GM12874 (cell line): ENCODE results near the gene FAM193A.

Experiments
- TF ChIP-seq, protein P1 (sequence below): IDR thresholded peaks from 2 replicates; pipeline ENCODE4 v1.5.1; 2011; ENCODE audit warnings: low read depth, mild to moderate bottlenecking, control low read depth, low read length, moderate library complexity; ENCODE audit not compliant: insufficient read depth

FAM193A gene

DNA sequence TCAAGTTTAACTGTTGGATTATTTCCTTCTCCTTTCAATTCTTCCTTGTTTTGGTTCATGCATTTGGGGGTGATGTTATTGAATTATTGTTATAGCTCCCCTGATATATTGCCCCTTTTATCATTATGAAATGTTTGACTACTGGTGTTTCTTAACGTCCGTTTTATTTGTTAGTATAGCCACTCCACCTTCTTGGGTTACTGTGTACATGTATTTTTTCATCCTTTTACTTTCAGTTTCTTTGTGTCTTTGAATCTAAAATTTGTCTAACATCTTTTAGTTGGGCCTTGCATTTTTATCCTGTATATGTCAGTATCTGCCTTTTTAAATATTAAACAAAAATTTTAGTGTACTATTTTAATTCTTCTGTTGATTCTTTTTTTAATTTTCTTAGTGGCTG is 131.0 kb downstream of the FAM193A start:
- TF ChIP-seq, protein P1, sequence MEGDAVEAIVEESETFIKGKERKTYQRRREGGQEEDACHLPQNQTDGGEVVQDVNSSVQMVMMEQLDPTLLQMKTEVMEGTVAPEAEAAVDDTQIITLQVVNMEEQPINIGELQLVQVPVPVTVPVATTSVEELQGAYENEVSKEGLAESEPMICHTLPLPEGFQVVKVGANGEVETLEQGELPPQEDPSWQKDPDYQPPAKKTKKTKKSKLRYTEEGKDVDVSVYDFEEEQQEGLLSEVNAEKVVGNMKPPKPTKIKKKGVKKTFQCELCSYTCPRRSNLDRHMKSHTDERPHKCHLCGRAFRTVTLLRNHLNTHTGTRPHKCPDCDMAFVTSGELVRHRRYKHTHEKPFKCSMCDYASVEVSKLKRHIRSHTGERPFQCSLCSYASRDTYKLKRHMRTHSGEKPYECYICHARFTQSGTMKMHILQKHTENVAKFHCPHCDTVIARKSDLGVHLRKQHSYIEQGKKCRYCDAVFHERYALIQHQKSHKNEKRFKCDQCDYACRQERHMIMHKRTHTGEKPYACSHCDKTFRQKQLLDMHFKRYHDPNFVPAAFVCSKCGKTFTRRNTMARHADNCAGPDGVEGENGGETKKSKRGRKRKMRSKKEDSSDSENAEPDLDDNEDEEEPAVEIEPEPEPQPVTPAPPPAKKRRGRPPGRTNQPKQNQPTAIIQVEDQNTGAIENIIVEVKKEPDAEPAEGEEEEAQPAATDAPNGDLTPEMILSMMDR, result no peak

DNA sequence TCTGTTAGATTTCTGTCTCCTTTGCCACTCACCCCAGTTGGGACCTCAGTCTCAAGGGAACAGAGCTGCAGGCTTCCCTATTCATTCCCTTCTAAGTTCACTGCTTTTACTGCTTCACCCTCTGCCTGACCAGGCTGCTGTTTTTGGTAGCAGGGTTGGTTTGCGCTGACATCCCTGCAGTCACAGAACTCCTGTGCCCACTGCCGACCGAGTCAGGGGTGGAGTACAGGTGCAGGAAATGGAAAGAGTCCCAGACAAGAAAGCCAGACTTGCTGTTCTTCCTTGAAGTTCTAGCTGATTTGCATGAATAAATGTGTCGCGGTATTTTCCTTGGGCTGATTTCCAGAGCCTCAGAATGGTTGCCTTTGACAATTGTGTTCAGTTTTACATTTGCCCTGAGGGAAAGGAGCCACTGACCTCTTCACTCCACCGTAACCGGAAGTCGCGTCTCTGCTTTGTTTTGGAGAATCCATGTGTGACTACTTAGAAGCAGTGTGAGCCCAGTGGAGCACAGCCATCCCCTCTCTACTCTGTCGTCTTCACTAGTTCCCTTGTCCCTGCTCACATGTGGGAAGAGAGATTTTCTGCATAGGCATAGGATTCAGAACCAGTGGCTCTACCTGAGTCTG is 134.9 kb downstream of the FAM193A start:
- TF ChIP-seq, protein P1, result no peak

DNA sequence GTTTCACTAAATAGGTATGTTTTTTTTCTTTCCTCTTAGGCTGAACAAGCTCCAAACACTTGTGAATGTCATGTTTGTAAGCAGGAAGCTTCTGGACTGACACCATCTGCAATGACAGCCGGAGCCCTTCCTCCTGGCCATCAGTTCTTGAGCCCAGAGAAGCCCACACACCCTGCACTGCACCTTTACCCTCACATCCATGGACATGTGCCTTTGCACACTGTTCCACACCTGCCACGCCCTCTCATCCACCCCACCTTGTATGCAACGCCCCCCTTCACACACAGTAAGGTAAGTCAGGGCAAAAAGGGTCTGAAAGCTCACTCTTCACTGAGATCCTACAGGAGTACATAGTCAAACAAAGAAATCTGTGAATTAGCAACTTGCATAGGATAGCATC is 135.6 kb downstream of the FAM193A start:
- TF ChIP-seq, protein P1, result no peak

DNA sequence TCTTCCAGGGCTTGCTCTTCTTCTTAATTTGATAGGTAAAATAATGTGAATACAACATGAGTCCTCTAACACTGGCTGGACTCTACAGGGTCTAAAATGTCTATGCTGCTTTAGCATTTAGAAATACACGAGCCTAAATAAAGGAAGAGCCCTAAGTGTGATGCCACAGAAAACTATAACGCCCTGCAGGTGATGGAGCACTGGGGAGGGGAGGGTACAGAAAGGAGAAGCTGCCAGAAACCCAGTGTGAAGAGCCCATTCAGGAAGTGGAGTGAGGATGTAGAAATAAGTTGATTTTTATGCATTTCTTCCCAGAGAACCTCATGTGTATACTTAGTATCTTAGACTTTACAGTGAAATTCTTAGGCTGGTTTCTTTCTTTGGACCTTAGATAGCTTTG is 136.3 kb downstream of the FAM193A start:
- TF ChIP-seq, protein P1, result no peak

DNA sequence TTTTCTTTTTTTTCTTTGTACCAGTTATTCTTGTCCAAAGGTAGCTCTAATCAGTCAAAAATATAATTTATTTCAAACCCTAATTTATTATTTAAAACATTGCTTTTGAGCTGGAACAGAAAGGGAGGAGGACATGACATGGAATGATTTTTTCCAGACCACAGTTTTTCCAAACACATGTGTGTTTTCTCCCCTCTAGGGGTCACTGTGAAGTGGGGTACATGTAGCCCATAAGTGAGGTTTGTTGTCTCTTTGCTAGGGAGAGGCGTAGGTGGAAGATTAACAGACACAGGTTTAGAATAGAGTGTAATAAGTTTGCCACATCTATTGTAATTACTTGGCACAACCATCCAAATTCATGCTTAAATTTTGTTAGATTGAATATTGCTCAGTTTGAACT is 136.7 kb downstream of the FAM193A start:
- TF ChIP-seq, protein P1, result 0 out of 2 replicates have a peak, but pooled peaks have one; percentile 11

DNA sequence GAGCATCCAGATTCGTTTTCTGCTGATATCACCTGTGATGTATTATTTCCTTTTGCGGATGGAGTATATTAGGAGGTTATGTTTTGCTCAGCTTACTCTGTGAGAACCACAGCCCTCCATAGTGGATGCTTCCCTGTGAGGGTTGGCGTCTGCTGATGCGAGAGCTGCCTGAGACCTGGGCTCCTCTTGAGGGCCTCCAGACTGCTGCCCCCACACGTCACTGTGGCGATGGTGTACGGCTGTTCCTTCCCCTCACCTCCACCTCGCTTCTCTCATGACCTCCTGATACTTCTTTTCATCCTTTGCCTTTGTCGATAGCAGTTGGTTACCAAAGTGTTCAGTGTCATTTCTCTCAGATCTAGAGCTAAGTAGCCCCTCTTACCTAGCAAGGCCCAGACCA is 148.0 kb downstream of the FAM193A start:
- TF ChIP-seq, protein P1, result no peak

DNA sequence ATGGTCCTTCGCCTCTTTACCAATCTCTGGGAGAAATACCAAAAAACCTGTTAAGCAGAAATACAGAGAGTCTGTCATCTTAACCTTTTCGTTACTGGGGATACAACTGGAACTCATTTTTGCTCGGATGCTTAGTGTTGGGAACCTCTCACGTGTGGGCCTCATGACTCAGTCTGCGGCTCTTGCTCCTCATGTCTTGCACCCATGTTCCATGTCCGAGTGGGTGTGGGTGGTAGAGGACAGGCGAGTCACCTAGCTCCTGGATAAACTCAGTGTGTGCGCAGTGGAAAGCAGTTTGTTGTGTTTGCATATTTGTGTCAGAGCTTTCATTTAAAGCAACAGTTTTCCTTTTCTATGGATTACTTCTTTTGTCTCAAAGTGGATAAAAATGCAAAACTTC is 149.1 kb downstream of the FAM193A start:
- TF ChIP-seq, protein P1, result no peak
